ENCODE data around the gene COL15A1.

- no peak for TF ChIP-seq CTCF (IDR thresholded peaks at IDR 0.05)
- no peak for TF ChIP-seq POLR2A (IDR thresholded peaks at IDR 0.05)
These were observed 50.7 kb downstream of the COL15A1 start for GRCh38 chr9:98994172-98995058.

Measured in Peyer's patch (tissue), 4 donors.